Lower leg skin (tissue), 3 donors: ENCODE results near the gene CD207.

Experiments used
- CTCF ChIP-seq, 3 donors: fragments of 450-650 bp; IDR thresholded peaks; one replicate each; pipeline ENCODE4 v1.5.1; 2016; ENCODE audit warnings: antibody characterized with exemption in 3 of 3, mild to moderate bottlenecking in 3 of 3, moderate library complexity in 2 of 3
- POLR2A ChIP-seq, 2 donors: fragments of 450-650 bp; IDR thresholded peaks; one replicate each; pipeline ENCODE4 v1.6.1; 2016 to 2017; ENCODE audit warnings: antibody characterized with exemption in 2 of 2, mild to moderate bottlenecking in 1 of 2, moderate library complexity in 1 of 2

DNA sequence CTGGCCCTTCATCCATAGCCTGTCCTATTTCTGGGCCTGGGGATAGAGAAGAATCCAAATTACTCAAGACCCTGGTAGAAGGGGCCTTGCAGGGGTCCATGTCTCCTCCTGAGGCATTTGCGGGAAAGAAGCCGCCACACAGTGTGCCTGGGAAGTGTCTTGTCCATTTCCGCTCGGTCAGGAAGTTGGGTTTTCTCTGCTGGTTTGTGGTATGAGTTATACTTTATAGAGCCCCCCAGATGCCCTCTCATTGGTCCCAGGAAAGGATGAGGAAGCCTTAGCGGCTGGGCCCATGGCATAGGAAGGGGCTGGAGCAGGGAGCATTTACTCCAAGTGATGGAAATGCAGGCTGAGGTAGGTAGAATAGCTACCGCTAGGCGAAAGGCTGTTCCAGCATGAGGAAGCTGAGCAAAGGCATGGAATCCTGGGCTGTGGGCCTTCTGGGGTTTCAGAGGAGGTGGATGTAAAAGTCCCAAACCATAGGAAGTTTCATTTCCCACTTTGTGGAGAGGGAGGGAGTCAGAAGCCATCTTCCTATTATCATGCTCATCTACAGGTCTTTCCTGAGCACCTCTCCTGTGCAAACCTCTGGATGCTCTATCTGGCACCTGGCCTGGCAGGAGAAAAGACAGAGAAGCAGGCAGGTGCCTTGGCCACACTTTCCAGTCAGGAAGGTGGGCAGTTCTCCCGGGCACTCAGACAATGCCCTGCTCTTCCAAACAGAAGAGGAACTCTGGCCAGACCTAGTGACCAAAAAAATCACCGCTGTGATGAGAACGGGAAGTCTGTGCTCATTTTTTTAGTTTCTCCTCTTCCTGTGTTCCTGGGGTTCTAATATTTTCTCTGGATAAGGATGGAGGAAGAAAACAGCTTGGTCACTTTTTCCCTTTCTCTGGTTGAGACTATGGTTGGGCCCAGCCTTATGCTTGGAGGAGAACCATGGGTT is 2.6 kb upstream of the CD207 start:
- TF ChIP-seq POLR2A (IDR thresholded peaks at IDR 0.05), result no peak
- no peak for TF ChIP-seq CTCF (IDR thresholded peaks at IDR 0.05)
